Measurements from ENCODE around the gene LEFTY1.

DNA sequence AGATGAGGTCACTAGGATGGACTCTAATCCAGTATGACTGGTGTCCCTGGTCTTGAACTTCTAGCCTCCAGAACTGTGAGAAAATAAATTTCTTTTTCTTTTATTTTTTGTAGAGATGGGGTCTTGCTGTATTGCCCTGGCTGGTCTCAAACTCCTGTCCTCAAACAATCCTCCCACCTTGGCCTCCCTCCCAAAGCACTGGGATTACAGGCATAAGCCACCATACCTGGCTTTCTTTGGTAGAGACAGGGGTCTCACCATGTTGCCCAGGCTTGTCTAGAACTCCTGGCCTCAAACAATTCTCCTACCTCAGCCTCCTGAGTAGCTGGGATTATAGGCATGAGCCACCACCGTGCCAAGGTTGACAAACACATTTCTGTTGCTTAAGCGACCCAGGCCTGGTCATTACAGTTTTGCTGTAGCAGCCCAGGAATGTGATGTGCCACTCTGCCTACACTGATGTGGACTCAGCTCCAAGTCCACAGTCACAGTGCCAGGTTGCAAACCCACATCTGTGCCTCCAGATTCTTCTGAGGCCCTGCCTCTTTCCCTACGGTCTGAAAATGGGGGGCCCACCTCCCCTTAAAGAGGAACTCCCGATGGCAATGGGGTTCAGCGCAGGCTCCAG, 19.2 kb upstream of the LEFTY1 start:
- TF ChIP-seq POLR2AphosphoS5 (IDR thresholded peaks at IDR 0.05), result no peak
- TF ChIP-seq, protein P1, sequence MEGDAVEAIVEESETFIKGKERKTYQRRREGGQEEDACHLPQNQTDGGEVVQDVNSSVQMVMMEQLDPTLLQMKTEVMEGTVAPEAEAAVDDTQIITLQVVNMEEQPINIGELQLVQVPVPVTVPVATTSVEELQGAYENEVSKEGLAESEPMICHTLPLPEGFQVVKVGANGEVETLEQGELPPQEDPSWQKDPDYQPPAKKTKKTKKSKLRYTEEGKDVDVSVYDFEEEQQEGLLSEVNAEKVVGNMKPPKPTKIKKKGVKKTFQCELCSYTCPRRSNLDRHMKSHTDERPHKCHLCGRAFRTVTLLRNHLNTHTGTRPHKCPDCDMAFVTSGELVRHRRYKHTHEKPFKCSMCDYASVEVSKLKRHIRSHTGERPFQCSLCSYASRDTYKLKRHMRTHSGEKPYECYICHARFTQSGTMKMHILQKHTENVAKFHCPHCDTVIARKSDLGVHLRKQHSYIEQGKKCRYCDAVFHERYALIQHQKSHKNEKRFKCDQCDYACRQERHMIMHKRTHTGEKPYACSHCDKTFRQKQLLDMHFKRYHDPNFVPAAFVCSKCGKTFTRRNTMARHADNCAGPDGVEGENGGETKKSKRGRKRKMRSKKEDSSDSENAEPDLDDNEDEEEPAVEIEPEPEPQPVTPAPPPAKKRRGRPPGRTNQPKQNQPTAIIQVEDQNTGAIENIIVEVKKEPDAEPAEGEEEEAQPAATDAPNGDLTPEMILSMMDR (IDR thresholded peaks at IDR 0.05), result no peak
